Body of pancreas (tissue), 4 donors: ENCODE measurements around the gene SERPINE1.

Source experiments
- POLR2A ChIP-seq, 3 donors: fragments of 450-650 bp; IDR thresholded peaks; one replicate each; pipeline ENCODE4 v1.6.1; 2016; ENCODE audit warnings: antibody characterized with exemption in 3 of 3, mild to moderate bottlenecking in 2 of 3
- TF ChIP-seq, protein P1 (sequence below), 7 experiments: fragments of 450-650 bp in 4 of 7; fragments of 200-600 bp in 3 of 7; sonication (generic) in 3 of 7; IDR thresholded peaks; one replicate each; pipeline ENCODE4 v1.5.1; 2016 to 2019; ENCODE audit warnings: antibody characterized with exemption in 7 of 7

DNA sequence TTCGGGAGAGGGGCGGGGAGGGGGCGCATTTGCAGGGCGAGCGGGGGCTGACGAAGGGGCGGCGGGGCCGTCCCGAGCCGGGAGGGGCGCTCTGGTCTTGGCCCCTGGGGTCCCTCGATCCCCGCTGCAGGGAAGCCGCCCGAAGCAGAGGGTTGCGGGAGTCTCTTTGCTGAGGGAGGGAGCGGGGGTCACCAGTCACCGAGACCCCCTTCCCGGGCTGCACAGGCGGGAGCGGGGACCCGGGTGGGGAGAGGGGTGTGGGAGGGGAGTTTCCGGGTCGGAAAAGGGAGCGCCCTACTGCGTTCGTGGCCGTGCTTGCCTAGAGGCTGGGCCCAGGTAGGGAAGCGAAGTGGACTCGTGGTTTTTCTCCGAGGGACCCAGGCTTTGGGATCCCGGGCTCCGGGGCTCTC is 27.8 kb downstream of the SERPINE1 start:
- TF ChIP-seq, protein P1, sequence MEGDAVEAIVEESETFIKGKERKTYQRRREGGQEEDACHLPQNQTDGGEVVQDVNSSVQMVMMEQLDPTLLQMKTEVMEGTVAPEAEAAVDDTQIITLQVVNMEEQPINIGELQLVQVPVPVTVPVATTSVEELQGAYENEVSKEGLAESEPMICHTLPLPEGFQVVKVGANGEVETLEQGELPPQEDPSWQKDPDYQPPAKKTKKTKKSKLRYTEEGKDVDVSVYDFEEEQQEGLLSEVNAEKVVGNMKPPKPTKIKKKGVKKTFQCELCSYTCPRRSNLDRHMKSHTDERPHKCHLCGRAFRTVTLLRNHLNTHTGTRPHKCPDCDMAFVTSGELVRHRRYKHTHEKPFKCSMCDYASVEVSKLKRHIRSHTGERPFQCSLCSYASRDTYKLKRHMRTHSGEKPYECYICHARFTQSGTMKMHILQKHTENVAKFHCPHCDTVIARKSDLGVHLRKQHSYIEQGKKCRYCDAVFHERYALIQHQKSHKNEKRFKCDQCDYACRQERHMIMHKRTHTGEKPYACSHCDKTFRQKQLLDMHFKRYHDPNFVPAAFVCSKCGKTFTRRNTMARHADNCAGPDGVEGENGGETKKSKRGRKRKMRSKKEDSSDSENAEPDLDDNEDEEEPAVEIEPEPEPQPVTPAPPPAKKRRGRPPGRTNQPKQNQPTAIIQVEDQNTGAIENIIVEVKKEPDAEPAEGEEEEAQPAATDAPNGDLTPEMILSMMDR (IDR thresholded peaks at IDR 0.05), result no peak
- TF ChIP-seq POLR2A (IDR thresholded peaks at IDR 0.05), result no peak
